ENCODE measurements around the gene CCND2.

Gene CCND2

DNA sequence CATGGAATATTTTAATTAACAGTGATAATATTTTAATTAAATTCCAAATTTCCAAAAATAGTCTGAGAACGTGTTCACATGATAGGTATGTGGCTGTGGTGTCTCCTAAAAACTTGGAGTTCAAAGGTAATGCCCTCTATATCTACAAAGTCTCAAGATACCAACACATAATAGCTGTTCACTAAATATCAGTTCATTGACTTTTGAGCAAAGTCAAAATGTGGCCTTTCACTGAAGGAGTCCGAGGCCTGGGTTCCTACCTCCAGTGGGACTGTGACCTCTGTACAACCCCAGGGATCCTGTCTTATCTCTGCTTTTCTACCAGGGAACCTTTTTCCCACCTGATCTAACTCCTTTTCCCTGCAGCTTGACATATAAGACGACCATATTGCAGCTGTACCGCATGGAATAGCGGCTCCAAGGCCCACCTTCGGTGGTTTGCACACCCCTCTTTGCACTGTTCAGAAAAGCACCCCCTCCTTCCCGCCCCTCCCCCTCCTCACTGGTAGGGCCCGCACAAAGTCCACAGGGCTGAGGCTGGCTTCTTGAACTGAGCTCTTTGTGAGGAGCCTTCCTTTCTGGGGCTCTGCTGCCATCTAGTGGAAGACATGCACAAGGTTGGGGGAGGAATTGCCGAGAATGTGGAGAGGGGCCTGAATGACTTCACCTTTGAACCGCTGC, 3.1 kb downstream of the CCND2 start:
- DNase-seq (ENCODE audit: low read depth, low spot score): peak; percentile 84

DNA sequence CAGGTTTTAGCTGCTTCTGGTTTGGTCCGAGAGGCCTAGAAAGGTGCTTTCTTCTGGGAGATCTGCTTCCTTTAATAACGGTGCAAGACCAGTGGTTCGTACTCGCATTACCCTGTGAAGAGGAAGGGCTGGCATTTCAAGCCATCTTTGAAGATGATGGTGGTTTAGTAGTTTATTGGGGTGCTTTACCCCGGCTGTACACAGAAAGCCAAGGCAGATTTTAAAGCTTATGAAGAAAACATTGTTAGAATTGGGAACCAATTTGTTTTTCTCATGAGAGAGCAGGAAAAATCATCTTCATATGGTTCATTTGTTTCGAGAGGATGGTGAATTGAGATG, 3.6 kb downstream of the CCND2 start:
- DNase-seq (ENCODE audit: low read depth, low spot score): no peak

DNA sequence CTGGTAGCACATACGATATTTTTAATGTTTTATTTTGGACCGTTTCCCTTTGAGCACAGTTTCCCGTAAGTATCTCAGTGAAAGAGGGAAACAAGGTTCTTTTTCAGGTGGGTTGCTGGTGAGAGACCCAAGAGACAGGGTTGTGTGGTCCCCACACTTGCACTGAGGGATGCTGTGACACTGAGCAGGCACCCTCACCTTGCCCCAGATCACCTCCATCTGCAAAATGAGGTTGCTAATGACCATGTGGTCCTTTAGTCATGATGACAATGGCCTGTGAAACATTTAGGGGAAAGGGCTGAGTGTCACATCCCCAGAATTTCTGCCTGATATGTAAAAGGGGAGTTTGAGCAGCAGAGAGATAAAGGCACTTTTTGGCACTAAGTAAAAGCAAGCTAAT, 4.3 kb downstream of the CCND2 start:
- no peak for DNase-seq (ENCODE audit: low read depth, low spot score)

DNA sequence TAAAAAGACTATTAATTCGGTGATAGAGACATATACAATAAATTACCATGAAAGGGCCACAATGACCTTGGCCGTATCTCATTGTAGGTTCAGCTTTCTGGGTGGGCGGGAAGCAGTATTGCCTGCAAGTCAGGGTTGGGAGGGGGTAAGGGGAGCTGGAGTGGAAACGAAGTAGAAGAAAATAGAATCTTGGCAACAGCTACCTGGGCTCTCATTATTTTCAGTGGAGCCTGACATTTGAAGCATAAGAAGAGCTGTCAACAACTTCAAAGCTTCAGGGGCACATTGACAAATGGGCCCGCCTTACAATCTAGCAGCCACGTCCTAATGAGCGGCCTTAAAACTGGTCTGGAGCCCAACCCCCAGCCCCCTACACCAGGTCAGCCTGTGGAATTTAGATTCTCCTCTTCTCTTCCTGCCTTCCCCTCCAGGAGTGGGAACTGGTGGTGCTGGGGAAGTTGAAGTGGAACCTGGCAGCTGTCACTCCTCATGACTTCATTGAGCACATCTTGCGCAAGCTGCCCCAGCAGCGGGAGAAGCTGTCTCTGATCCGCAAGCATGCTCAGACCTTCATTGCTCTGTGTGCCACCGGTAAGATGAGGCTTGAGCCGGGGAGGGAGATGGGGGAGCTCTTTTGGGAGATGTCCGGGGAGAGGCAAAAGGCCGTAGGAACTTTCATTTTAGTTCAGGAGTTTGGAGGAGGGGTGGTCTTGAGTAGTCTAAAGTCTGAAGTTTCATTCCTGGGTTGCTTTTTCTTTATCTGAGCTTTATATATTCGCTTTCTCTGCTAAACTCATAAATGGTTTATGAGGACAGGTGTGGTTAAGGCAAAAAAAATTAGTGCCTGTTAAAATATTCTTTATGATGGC, 5.0 kb downstream of the CCND2 start:
- no peak for DNase-seq (ENCODE audit: low read depth, low spot score)

DNA sequence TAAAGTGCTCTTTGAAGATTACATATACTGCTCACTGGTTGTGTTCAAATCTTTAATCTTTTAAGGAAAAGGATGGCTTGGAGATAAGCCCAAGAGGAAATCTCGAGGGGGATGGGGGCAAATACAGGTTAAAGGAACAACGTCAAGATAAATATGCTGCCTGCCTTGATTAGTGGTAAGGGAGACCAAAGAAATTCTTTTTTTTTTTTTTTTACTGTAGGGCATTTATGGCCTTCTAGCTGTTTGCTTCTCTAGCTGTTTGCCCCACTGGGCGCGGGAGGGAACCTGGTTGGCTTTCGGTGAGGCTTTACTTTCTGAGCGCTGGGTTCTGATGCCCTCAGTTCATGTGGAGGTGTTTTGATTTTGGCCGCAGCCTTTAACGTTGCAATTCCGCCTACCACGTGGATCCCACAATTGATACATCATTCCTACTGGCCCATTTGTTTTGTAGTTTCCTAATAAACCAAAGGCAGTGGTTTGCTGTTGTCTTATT, 5.7 kb downstream of the CCND2 start:
- DNase-seq (ENCODE audit: low read depth, low spot score): no peak

DNA sequence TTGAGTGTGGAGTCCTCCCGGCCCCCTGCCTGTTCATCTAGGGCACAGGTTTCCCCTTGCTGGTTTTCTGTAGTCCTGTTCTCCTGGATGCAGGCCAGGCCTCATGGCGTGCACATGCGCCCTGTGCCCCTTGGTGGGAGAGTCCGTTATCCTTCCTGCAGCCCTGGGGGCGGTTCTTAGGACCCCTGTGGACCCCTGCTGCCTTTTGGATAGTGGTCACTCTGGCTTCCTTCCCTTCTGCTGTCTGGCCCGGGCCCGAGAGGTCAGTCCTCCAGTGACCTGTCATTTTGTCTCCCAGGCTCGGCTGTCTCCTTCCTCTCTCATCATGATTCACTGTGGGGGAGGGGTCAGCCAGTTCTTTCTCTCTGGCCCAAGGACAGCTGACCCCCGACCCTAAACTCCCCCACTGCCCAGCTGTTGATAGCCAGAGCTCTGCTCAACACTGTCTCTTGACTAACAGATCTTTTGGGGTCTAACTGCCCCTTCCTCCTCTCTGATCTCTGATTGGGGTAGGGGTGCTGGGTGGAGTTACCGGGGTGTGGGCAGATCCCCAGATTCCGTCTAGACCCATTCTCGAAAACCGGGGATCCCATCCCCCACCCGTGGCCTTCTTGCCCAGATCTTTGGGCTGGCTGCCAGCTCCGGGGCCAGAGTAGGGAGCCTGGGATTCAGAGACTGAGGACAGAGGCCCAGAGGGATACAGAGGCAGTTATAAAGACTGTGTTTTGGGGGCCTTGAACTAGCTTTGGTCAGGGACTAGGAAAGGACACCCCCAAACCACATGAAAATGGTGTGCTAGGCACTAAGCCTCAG, 7.0 kb downstream of the CCND2 start:
- no peak for DNase-seq (ENCODE audit: low read depth, low spot score)

DNA sequence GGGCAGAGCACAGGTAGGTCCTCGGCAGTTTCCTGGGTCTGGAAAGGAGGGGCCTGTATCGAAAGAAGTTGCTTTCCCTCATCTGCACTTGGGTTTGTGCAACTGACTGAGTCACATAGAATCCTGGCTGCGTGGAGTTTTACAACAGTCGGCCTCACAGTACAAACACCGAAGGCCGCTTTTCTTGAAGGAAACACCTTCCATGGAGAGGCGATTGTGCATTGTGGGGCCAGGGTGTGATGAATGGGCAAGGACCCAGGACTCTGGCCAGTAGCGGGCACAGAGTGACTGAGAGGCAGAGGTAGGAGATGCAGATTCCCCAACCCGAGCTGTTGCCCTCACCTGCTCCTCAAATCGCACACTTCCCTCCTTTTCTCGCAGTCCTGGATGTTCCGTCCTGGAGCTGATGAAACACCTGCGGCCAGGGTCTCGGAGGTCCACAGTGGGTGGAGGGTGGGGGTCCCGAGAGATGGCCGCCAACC, 7.7 kb downstream of the CCND2 start:
- no peak for DNase-seq (ENCODE audit: low read depth, low spot score)

DNA sequence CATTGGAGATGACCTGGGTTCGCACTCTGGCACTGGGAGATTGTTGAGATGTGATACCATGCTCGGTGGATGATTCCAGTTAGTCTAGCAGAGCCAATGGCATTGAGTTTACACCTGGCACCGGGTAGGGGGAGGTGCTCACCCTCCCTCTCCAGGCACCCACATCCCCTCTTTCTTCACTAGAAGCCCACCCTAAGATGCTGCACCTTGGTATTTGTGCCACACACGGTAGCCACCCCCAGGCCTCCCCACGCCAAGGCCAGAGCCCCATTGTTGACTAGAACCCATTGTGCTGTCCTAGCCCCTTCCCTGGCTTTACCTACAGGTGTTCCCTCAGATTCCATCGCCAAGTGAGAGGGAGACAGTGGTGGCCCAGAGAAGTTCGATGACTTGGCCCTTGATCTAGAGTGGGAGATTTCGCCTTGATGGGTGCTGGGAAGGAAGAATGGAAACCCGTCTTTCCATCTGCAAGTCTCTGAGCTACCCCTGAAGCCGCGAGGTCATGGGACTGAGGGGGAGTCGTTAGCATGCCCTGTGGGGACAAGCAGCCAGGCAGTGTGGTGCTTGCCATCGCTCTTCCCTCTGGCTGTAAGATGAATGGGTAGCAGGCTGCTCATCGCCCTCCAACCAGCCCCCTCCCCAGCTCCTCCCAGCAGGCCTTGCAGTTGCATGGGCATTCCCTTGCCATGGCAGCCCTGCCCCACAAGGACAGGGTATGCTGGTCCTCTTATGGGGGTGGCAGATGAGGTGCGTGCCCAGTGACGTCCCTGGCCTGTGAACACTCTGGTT, 8.7 kb downstream of the CCND2 start:
- DNase-seq (ENCODE audit: low read depth, low spot score): no peak

DNA sequence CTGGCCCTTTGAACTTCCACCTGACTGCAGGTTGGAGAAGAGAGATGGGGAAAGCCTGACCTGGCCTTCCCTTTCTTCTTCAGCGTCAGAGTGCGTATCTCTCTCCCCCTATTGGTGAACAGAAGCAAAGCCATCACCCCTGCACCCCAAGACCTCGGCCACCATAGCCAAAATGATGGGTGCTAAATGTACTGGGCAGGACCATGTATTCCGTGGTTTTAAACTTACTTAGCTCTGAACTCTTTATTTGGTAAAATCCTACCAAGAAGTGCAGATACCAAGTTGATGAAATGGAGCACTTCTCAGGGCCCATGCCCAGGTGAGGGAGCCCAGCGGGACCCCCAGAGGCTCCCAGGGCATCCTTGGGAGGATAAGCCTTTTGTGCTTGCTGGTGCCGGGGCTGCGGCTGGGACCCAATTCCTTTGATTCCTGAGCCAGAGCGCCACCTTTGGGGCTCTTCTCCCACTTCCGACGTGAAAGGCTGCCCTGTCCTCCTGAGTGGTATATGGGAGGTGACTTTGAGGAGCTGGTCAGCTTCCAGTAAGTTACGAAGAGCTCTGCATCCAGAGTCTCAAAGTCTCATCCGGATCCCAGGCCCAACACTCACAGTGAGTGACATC, 9.4 kb downstream of the CCND2 start:
- DNase-seq (ENCODE audit: low read depth, low spot score): no peak

DNA sequence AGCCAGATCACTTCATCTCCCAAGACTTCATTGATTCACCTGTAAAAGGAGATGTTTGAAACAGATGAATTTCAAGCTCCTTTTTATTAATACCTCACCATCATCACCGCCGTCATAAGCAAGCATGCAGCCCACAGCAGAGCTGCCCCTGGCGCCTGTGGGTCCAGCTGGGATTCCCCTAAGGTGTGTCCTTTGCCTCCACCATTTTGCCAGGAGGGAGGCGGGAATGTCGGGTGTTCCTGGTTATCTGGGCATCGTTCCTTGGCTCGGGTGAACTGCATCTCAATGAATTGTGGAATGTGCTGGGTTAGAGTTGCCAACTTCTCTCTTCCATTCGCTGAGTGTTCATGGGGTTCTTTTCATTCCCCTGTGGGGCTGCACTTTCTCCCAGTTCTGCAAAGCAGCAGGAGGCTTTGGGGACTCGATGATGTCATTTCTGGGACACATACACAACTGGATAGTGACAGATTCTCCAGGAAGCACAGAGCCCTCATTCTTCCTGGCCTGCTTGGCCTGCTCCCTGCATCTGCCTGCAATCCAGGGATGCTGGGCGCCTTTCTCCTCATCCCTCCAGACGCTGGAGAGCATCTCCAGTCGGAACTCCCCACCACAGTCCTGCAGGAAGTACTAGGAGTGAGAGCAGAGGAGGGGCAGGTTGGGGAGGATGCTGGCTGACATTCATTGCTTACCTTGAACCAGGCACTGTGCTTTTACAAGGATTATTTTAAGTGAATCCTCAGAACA, 10.1 kb downstream of the CCND2 start:
- no peak for DNase-seq (ENCODE audit: low read depth, low spot score)

DNA sequence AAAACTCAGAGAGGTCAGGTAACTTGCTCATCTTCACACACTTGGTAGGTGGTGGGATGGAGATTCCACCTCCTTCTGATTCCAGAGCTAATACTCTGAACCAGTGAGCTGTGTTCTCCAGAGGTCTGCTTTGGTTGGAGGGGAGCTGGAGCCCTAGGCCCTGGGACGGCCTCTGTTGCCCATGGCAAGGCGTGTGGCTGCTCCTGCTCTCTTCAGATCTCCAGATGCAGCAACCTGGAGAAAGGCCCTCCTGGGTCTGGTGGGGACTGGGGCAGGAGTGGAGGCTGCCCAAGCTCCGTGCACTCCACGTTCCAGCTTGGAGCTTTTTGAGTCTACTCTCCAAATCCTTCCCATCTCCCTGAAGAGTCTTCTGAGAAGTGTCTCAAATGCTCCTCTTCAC, 10.7 kb downstream of the CCND2 start:
- DNase-seq (ENCODE audit: low read depth, low spot score): no peak

DNA sequence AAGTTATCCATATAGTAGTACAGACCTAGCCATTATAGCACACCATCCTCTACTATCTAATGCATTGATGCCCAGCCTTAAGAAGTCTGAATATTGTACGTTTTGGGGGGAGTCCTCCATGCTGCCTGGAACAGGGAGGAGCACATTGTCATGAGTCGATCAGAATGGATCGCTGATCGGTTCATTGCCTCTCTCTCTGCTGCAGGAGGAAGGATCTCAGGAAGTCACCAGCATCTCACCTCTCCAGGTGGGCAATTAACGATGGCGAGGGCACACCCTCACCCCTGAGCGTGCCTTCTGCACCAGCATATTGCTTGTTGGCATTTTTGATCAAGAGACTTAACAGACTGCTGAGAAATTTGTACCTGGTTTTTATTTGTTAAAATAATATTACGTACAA, 11.5 kb downstream of the CCND2 start:
- no peak for DNase-seq (ENCODE audit: low read depth, low spot score)

DNA sequence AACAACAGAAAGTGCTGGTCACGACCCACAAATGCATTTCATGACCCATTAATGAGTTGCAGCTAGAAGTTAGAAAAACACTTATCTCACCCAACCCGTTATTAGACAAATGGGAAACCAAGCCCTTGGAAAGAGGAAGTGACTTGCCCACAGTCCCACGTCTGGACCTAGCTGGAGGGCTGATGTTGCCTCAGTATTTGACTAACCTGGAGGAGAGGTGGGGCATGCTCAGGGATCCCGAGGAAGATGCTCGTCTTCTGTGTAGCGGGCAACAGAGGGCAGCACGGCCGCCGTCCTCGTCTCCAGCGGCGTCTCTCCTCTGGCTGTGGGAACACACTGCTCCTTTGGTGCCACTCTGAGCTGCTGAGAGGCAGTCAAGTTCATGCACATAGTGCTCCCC, 12.7 kb downstream of the CCND2 start:
- no peak for DNase-seq (ENCODE audit: low read depth, low spot score)

DNA sequence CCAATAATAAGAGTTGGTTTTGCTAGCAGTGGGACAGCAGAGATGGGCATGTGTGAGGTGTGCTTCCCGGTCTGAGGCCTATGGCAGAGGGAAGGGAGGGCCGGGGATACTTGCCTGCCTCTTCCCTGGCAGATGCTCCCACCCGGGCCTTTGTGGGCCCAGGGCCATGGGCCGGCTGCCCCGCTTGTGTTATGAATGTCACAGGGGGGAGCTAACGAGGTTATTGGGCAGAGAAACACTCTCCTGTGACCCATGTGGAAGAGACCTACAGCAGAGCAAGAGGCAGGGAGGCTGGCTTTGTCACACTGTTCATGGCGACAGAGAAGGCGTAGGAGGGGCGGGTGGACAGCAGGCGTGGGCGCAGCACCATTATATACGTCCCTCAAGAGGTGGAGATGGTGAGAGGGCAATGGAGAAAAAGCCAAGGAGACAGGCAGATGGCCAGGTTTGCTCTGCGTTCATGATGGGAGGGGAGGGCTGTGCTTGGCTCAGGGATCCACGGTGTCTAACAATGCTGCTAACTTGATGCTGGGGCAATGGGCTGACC, 13.3 kb downstream of the CCND2 start:
- DNase-seq (ENCODE audit: low read depth, low spot score): no peak

DNA sequence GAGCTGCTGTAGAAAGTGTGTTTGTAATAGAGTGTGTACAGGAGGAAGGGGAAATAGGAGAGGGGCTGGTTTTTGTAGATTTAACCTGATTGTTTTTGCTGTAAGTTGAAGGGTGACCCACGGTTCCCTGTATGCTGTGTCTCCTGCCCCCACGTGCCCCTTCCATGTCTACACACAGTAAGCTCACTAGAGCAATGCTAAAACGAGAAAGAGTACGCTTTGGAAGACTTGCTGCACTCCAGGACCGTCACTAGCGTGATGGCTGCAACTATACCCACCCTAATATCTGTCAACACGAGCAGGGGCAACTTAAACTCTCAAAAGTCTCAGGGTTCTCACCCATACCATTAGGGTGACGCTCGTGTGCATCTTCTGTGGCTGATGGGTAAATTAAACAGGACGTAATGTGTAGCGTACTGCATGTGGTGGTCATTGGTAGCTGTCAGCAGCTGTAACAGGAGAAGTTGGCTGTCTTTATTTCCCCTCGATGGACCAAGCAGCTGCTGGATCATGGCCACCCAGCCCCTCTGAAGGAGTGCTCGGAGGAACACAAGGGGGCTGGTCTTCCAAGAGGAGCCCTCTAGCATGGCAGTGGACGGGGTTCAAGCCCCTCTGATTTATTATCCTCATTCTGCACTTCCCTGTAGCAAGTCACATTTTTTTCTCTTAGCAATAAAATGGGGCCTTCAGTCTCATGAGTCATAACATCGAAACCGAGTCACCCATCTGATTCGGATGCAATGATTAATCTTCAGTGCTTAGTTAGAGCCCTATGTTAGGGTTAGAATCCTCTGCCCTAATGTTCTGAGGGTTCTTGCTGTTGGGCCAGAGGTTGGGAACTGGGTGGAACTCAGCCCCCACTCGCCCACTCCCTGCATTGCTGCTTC, 14.0 kb downstream of the CCND2 start:
- DNase-seq (ENCODE audit: low read depth, low spot score): no peak

DNA sequence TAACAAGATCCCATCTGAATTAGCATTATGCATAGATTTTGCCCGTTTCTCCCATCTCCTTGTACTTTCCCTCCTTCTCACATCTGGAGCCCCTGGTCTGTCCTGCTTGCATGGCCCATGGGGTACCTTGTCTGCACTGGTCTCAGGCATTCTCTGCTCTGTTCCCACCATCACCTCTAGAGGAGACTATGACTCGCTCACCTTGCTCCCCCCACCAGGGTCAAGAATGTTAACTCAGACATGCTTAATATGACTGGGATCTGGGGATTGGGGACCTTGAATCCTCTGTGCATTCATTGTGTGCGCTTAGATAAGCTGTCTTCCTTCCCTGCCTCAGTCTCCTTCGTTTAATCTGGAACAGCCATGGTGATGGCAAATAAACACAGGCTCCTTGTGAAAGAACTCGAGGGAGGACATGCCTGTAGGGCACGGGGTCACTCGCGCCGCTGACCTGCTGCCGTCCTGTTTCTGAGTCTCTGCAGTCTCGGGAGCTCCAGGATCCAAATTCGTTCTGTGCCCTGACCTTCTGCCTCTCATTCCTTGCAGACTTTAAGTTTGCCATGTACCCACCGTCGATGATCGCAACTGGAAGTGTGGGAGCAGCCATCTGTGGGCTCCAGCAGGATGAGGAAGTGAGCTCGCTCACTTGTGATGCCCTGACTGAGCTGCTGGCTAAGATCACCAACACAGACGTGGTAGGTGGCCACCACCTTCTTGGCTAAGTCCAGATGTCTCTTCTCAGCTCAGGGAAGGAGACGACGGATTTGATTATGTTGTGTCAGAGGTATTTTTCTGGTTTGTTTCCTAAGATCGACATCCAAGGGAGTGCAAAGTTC, 15.0 kb downstream of the CCND2 start:
- no peak for DNase-seq (ENCODE audit: low read depth, low spot score)

DNA sequence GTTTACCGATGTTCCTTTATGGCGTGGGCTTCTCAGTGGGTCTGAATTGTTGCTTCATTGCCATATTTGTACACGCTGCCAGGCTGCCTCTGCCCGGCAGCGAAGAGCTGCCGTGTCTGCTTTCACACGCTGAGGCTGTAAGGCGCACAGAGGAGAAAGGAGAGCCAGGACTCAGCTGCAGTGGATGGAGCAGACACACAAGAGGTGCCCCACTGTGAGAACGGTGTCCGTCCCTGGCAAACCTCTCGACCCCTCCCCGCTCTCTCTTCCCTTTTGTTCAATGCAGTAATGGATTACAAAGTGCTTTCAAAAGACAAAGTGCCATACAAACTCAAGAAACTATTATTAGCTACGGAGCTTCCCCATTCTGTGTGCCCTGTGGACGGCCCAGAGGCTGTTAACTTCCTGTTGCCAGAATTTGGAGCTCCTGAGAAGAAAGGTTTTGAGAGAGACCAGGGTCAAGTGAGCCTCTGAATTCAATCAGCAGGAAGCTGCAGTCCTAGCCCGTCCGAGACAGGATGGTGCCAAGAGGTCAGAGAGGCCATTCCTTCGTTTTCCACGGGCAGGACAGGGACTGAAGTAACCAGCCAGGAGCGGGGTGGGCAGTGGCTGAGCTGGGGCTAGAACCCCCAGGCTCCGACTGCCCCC, 15.8 kb downstream of the CCND2 start:
- DNase-seq (ENCODE audit: low read depth, low spot score): no peak
